HK-2 (cell line): Measurements from ENCODE around the gene DGKB.

Source experiments
- DNase-seq: peaks from one replicate; pipeline ENCODE4 v3.0.0-alpha.2; 2018; ENCODE audit not compliant: unreplicated experiment

DGKB gene

GRCh38 chr7:14821757-14822480, 80.6 kb downstream of the DGKB start:
- DNase-seq, result no peak

- no peak for DNase-seq
Observed at GRCh38 chr7:14818871-14819270, 83.7 kb downstream of the DGKB start.

DNA sequence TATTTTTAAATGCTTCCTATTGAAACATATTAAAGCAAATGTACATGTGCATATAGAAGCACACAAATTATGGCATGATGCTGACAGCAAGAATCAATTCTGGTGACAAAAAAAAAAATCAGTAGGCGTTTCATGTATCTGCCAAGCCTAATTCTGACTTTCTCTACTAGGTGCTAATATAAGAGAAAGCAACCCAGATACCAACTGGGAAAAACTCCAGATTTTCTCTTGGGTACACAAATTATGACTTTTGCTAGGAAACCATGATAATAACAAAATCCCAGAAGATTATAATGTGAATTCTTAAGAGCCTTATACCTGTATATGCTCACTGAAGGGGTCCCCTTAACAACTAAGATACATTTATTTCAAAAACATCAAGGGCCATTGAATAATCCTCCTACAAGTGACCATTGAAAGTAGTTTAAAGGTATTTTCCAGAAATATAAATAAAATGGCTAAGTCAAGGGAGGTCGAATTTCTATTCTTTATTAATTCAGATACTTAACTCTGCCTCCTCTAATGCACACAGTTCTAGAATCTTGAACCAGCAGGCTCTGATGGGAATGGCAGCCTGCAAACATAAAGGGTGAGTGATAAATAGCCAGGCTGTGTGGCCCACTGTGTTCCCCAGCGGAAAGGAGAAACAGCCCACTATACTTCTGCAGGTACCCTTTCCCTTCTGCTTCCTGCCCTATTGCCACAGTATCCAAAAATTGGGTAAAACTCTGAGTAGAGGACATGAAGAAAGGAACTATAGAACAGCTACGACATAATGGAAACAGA, 84.5 kb downstream of the DGKB start:
- DNase-seq, result no peak

- DNase-seq, result no peak
Observed at GRCh38 chr7:14807507-14807906, 95.0 kb downstream of the DGKB start.

GRCh38 chr7:14806891-14807290, 95.7 kb downstream of the DGKB start:
- no peak for DNase-seq

GRCh38 chr7:14805105-14805719, 97.3 kb downstream of the DGKB start:
- DNase-seq, result no peak

- no peak for DNase-seq
Observed at GRCh38 chr7:14800664-14801063, 101.9 kb downstream of the DGKB start.

DNA sequence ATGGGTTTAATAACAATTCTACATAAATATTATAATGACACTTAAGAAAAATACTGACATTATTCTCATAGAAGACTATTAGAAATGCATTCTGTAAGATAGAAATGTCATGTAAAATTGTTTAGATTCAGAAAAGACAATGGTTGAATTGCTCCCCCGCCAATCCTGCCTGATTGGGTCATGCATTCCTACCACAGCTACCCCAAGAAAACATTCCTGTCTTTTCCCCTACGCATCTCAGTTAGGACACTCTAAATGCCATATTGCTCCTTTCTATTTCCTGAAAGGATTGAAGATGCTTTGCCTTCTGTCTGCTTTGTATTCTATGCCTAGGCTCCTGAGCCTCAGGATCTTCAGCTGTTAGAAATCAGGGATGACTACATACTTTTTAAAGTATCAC, 109.4 kb downstream of the DGKB start:
- no peak for DNase-seq

DNA sequence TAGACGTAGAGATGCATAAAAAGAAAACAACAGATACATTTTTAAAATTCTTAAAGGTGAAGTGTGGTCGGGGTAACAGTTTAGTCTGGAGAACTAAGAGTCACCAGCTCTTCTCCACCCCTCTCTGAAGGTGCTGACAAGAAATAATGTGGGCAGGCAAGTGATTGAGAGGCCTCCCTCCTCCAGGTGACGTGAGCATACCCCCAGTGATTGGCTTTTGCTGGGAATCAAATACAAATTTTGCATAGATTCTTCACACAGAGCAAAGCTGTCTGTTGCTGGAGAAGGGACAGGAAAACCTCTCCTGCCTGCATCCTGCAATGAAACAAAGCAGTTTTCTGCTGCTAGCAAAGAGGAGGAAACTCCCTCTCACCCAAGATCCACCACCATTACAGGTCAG, 115.0 kb downstream of the DGKB start:
- DNase-seq, result no peak

GRCh38 chr7:14786314-14786895, 116.1 kb downstream of the DGKB start:
- no peak for DNase-seq

- no peak for DNase-seq
Observed at GRCh38 chr7:14777806-14778205, 124.7 kb downstream of the DGKB start.

GRCh38 chr7:14776266-14776665, 126.3 kb downstream of the DGKB start:
- no peak for DNase-seq

GRCh38 chr7:14773729-14774271, 128.8 kb downstream of the DGKB start:
- no peak for DNase-seq

DNA sequence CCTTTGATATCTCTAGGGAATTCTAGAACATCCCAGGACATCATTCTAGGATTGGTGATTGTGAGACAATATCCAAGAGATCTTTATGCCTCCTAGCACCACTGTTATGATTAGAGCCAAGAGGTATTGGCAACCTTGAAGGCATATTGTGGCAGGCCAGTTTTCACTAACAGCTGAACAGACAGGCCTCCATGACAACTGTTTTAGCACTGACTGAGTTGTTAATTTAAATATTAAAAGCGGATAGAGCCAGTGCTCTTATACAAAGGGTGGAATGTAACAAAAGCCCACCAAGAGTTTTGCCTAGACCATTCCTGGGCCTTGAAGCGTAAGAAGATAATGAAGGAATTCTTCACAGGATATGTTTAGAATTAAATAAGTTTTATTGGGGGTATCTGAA, 131.9 kb downstream of the DGKB start:
- no peak for DNase-seq

GRCh38 chr7:14769261-14769660, 133.3 kb downstream of the DGKB start:
- DNase-seq, result no peak

GRCh38 chr7:14767716-14768425, 134.7 kb downstream of the DGKB start:
- DNase-seq, result no peak

DNA sequence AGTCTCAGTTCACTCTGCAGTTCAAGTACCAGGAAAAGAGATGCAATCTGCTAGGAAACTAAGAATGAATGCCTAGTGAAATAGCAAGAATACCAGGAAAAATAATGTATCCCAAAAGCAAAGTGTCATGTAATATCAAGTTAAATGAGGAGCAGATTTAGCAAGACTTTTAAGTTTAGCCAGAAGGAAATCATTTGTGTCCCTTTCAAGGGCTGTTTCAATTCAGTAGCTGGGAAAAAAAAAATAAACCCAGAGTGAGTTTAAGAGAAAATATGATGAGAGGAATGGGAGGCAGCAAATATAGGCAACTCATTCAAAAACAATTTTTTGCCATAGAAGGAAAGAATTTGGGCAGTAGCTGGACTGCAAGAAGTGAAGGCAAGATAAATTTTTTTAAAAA, 135.8 kb downstream of the DGKB start:
- no peak for DNase-seq

GRCh38 chr7:14765731-14766130, 136.8 kb downstream of the DGKB start:
- no peak for DNase-seq

- DNase-seq, result no peak
Observed at GRCh38 chr7:14762561-14762960, 140.0 kb downstream of the DGKB start.

DNA sequence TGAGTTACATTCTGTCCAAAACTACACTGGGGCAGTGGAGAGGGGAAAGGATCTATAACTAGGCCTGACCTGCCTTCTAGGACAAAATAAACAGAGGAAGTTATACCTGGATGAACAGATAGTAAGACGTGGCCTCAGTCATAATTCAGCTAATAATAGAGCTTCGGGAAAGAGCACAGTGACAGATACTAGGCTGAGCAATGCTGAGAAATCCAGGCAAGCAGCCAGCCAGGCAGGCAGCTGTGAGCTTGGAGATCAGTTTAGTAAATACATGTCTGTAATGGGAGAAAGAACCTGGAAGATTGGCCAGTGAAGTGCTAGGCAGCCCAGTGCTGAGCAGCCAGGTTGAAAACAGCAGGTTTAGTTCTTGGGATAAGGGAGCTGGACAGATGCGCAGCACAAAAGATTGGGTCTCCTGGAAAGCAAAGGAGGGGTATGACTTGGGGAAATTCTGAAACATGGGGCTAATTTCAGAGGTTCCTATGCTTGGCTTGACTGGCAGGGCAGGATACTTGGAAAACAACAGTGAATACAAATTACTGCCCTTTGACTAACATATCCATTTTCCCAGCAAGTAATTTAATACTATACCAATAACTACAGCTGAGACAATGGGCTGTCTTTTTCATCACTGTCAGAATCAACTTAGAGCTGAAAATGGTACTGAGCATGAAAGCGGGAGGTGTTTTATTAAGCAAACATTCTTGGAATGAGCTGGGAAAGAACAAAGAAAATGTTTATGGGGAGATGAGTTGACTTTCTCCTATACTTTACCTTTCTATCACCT, 140.8 kb downstream of the DGKB start:
- DNase-seq, result no peak
